Left colon (tissue), 2 donors: ENCODE results near the gene NDRG2. TPM values are rescaled to one million over a fixed set of nuclear protein-coding genes. Genes with fewer than 3 reads are reported as not detected.
"Not testable (repeated sequence)": the region's sequence is repeated elsewhere in the genome, so short reads cannot be mapped to it uniquely, and the experiment has no call there.

Experiments
- ATAC-seq: fragments of 200-7000 bp; cut with Tn5 transposase; one replicate; pipeline ENCODE4 v1.9.1; 2020; ENCODE audit warnings: mild to moderate bottlenecking, moderate library complexity
- DNase-seq, 2 donors: peaks; one replicate each; pipeline ENCODE4 v3.0.0-alpha.2; 2020
- intact Hi-C, 2 donors: fragments of 100-400 bp; cut with DNase I in 1 of 2; cut with micrococcal nuclease in 1 of 2; formaldehyde crosslinking; loops; one replicate each; pipeline versions ENCODE4 v1.11.2 to v1.14.0; 2022; cut with DNase I, micrococcal nuclease
- total RNA-seq, 2 donors: library from RNA; stranded (reverse); fragmentation: NEBNext Ultra II Directional; extraction: Animal tissue kit (Norgen Biotek cat#: 25700); gene quantifications; one replicate each; pipeline ENCODE4 v1.2.1, GENCODE V29; 2021
- donor health status: DM: no; HTN: no; CAD: no.
- donor health status: DM: yes; HTN: yes; CAD: no.

NDRG2 gene
- total RNA-seq, 2 donors from 2014 or later, result 135 to 140 TPM

- ATAC-seq, result no peak
- intact Hi-C loops, result loop anchor here in 1 of 2 donors (5.0 kb wide), 1 partner anchor 76 kb away; the partner anchor contains the start of gene ZNF219
- no peak for DNase-seq
These were observed 3.8 kb downstream of the NDRG2 start for GRCh38 chr14:21020977-21021545.

GRCh38 chr14:21019366-21019765, 5.5 kb downstream of the NDRG2 start:
- no peak for DNase-seq
- no peak for ATAC-seq
- intact Hi-C loops, result loop anchor here in 1 of 2 donors (10.0 kb wide), 1 partner anchor 75 kb away; the partner anchor contains the start of gene ZNF219

- ATAC-seq (no peak), DNase-seq (no peak)
- intact Hi-C loops, result loop anchor here in 1 of 2 donors (10.0 kb wide), 1 partner anchor 76 kb away; the partner anchor contains the start of gene ZNF219
These were observed 6.1 kb downstream of the NDRG2 start for GRCh38 chr14:21018781-21019180.

- intact Hi-C loops, result loop anchor here in 1 of 2 donors (10.0 kb wide), 1 partner anchor 77 kb away; the partner anchor contains the start of gene ZNF219
- DNase-seq, result no peak
- no peak for ATAC-seq
These were observed 6.6 kb downstream of the NDRG2 start for GRCh38 chr14:21018286-21018685.

GRCh38 chr14:21017528-21018245, 7.2 kb downstream of the NDRG2 start:
- no peak for ATAC-seq
- DNase-seq, result no peak
- intact Hi-C loops, result loop anchor here in 1 of 2 donors (10.0 kb wide), 1 partner anchor 77 kb away; the partner anchor contains the start of gene ZNF219

GRCh38 chr14:21016413-21017190, 8.3 kb downstream of the NDRG2 start:
- DNase-seq (no peak), ATAC-seq (no peak)
- intact Hi-C loops, result loop anchor here in 1 of 2 donors (10.0 kb wide), 1 partner anchor 78 kb away; the partner anchor contains the start of gene ZNF219

GRCh38 chr14:21015312-21015711, 9.5 kb downstream of the NDRG2 start:
- no peak for DNase-seq
- no peak for ATAC-seq
- intact Hi-C loops, result loop anchor here in 1 of 2 donors (10.0 kb wide), 1 partner anchor 79 kb away; the partner anchor contains the start of gene ZNF219

GRCh38 chr14:21014761-21015190, 10.1 kb downstream of the NDRG2 start:
- intact Hi-C loops, result loop anchor here (5.0 to 10.0 kb wide), 3 partner anchors 38 to 93 kb away; partner anchors contain the start of gene ZNF219 (in 1 of the 2)
- DNase-seq (peak; percentile 77 to 89), ATAC-seq (peak; percentile 84)

GRCh38 chr14:21011136-21011535, 13.7 kb downstream of the NDRG2 start:
- ATAC-seq (no peak), DNase-seq (no peak)
- intact Hi-C loops, result loop anchor here (5.0 to 10.0 kb wide), 3 partner anchors 41 to 96 kb away; partner anchors contain the start of gene ZNF219 (in 1 of the 2)

GRCh38 chr14:21009721-21010120, 15.1 kb downstream of the NDRG2 start:
- intact Hi-C loops, result loop anchor here (5.0 to 10.0 kb wide), 3 partner anchors 43 to 98 kb away; partner anchors contain the start of gene ZNF219 (in 1 of the 2)
- not testable (repeated sequence) for ATAC-seq, DNase-seq

- intact Hi-C loops, result no loop called here
- ATAC-seq (no peak), DNase-seq (no peak)
These were observed 21.0 kb downstream of the NDRG2 start for GRCh38 chr14:21003788-21004346.

- DNase-seq (peak; percentile 52), ATAC-seq (peak; percentile 38)
- intact Hi-C loops, result no loop called here
These were observed 23.6 kb downstream of the NDRG2 start for GRCh38 chr14:21001218-21001617.

- no peak for DNase-seq
- peak; percentile 21 for ATAC-seq
- intact Hi-C loops, result no loop called here
These were observed 25.3 kb downstream of the NDRG2 start for GRCh38 chr14:20999591-20999990.

GRCh38 chr14:20998674-20999366, 26.0 kb downstream of the NDRG2 start, which contains the start of gene SLC39A2:
Gene SLC39A2, plus strand, starts transcription at chr14:20999293. Its CDS starts 154 bp downstream, at chr14:20999447.
- ATAC-seq (peak; percentile 75), DNase-seq (peak; percentile 79 to 84)
- intact Hi-C loops, result no loop called here

GRCh38 chr14:20998139-20998538, 26.7 kb downstream of the NDRG2 start:
- DNase-seq (no peak), ATAC-seq (peak; percentile 46)
- intact Hi-C loops, result no loop called here

GRCh38 chr14:20997564-20997963, 27.3 kb downstream of the NDRG2 start:
- intact Hi-C loops, result no loop called here
- no peak for ATAC-seq

GRCh38 chr14:20997115-20997514, 27.7 kb downstream of the NDRG2 start:
- ATAC-seq (peak; percentile 33), DNase-seq (no peak)
- intact Hi-C loops, result no loop called here

More at GRCh38 chr14:20997564-20997963, 27.3 kb downstream of the NDRG2 start:
- no peak for DNase-seq

GRCh38 chr14:20996521-20996920, 28.3 kb downstream of the NDRG2 start:
- DNase-seq (no peak), ATAC-seq (no peak)
- intact Hi-C loops, result no loop called here
